GM18507 (cell line): ENCODE measurements around the gene PPFIA4.

ENCODE experiments used
- DNase-seq: peaks from one replicate; pipeline ENCODE4 v3.0.0; 2011; ENCODE audit warnings: low read depth; ENCODE audit not compliant: insufficient read length; ENCODE audit errors: extremely low spot score
- FAIRE-seq: peaks from 2 replicates; lab custom pipeline; 2011; peaks lifted over from hg19 to GRCh38; lab: Jason Lieb, UNC

The PPFIA4 gene

DNA sequence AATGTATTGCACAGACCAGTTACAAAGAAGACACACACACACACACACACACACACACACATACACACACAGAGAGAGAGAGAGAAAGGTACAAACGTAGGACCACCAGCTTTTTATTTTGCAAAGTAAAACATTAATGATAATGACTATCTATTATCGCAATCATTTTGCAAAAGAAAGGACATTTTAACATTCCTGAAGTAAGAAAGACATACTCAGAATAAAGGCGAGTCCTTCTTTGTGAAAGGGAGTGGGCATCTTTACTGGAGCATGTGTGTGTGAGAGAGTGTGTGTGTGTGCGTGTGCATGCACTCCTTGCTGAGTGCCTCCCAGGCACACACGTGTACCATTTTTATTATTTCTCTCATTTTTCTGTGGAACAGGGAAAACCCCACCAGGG is 28.4 kb downstream of the PPFIA4 start:
- DNase-seq: no peak
- no peak for FAIRE-seq

DNA sequence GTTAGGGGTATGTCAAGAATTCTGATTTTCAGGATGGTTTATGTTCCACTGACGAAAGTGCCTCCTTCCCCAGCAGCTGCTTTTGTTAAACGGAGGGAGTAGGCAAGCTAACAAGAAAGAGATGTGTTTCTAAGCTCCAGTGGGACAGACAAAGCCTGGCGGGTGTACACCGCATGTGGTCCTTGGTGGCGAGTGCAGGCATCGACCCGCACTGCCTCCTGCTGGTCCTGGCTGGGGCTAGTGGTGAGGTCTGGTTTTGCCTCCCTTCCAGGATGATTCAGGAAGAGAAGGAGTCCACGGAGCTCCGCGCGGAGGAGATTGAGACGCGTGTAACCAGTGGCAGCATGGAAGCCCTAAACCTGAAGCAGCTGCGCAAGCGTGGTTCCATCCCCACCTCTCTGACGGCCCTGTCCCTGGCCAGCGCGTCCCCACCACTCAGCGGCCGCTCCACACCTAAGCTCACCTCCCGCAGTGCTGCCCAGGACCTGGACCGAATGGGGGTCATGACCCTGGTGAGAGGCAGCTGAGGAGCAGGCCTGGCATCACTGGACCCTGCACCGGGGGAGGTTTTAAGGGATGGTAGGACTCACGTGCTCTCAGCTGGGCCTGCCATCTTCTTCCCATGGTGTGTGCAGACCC is 29.0 kb downstream of the PPFIA4 start:
- DNase-seq (no peak), FAIRE-seq (no peak)

DNA sequence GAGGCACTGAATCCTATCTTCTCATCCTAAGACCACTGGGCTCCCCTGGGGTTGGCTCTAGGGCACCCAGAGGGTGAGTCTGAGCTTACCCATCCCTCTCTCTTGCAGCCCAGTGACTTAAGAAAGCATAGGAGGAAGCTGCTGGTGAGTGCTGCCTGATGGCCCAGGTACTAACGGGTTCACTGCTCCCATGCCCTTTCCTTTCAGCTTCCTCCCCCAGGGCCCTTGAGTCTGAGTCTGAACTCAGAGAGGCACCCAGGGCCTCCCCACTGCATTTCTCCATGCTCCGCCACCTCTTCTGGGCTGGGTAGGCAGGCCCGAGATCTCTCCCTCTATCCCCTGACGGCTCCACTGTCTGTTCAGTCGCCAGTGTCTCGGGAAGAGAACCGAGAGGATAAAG is 29.7 kb downstream of the PPFIA4 start:
- DNase-seq (no peak), FAIRE-seq (no peak)

DNA sequence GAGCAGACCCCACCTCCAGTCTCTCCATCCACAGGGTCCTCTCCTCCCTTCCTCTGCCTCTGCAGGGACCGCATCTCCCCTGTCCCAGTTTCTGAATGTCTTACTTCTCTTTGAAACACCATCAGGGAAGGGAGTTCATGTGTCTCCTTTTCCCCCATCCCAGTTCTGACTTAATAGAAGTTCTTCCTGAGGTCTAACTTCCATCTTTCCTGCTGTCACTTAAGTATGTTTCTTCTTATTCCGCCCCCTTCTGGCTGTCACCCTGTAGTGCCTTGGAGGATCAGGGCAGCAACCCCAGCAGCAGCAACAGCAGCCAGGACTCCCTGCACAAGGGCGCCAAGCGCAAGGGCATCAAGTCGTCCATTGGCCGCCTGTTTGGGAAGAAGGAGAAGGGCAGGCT is 30.2 kb downstream of the PPFIA4 start:
- no peak for FAIRE-seq
- no peak for DNase-seq

GRCh38 chr1:203057911-203058675 is 31.8 kb downstream of the PPFIA4 start:
- no peak for FAIRE-seq

GRCh38 chr1:203058676-203058935 is 32.3 kb downstream of the PPFIA4 start:
- DNase-seq (no peak), FAIRE-seq (no peak)

More at GRCh38 chr1:203057911-203058675, 31.8 kb downstream of the PPFIA4 start:
- no peak for DNase-seq

- FAIRE-seq (no peak), DNase-seq (no peak)
These were observed 33.2 kb downstream of the PPFIA4 start for GRCh38 chr1:203059485-203059884.

DNA sequence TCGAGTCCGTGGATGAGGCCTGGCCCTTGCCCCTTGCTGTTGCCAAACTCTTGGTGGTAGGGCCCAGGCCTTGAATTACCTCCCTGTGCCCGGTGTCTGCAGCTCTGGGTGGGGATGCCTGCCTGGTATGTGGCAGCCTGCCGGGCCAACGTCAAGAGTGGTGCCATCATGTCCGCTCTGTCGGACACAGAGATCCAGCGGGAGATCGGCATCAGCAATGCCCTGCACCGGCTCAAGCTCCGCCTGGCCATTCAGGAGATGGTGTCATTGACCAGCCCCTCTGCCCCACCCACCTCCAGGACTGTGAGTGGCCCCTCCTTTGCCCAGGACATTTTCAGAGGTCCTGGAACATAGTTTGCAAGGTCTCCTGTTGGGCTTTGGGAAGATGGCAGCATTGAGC is 33.8 kb downstream of the PPFIA4 start:
- no peak for FAIRE-seq

DNA sequence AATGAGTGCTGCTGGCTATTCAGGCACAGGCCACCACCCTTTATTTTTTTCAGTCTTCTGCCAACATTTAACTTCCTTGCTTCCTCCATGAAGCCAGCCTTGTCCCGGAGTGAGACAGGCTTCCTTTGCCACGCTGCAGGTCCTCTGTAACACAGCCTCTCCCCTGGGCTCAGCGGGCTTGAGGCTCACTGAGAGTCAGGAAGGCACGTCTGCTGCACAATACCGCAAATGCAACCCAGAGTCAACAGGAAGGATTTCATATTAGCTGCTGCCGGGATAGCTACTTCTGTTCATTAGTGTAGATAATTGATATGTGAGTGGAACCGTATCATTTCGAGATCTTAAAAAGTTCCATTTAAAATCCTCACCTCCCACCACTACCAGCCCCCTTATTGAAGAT is 37.0 kb downstream of the PPFIA4 start:
- no peak for DNase-seq
- FAIRE-seq: no peak

More for the DNA sequence above, 33.8 kb downstream of the PPFIA4 start:
- DNase-seq: no peak

- FAIRE-seq (no peak), DNase-seq (no peak)
These were observed 38.9 kb downstream of the PPFIA4 start for GRCh38 chr1:203065191-203065590.

GRCh38 chr1:203065986-203066385 is 39.7 kb downstream of the PPFIA4 start:
- FAIRE-seq: no peak

DNA sequence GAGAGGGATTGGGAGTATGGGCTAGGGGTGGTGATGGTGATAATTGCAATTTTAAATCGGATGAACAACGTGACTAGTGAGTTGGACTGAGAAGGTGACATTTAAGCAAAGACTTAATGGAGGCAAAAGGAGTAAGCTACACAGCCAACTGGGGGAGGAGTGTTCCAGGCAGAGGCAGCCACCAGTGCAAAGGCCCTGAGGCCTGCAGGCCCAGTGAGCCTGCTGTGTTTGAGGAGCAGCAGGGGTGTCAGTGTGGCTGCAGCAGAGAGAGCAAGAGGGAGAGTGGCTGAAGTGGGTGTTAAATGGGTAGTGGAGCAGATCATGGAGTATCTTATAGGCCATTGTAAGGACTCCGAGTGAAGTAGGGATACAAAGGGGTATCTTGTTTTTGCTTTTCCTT is 40.7 kb downstream of the PPFIA4 start:
- no peak for DNase-seq
- no peak for FAIRE-seq

More at GRCh38 chr1:203065986-203066385, 39.7 kb downstream of the PPFIA4 start:
- DNase-seq: no peak

DNA sequence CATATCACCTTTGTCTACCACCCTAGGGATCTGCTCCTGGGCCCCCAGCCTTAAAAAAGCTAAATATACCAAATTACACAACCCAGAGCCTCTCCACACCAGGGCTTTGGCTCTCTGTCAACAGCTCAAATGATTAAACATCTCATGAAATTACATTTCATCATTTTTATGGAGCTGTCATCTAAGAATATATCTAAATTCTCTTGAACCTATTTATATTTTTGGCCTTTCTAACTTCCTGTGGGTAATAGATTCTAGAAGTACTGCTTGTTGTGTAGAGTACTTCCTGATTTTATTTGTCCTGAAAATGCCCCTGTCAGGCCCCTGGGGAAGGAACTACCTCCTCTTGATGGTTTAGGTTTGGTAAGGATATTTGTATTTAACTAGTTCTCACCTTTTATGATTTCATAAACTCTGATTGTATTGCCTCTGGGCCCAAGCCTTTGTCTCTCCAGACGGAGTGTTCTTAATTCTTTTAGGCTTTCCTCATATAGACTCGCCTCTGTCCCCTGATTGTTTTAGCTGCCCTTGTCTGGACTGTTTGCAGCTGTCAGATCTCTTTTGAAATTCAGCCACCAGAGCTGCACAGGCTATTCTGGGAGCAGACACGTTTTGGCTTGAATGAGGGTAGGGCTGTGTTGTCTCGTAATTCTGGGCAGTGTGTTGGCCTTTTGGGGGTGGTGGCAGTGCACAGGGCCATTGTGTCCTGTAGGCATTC is 42.9 kb downstream of the PPFIA4 start:
- no peak for DNase-seq
- no peak for FAIRE-seq

- FAIRE-seq: no peak
- DNase-seq: no peak
These were observed 45.8 kb downstream of the PPFIA4 start for GRCh38 chr1:203072002-203072602.

DNA sequence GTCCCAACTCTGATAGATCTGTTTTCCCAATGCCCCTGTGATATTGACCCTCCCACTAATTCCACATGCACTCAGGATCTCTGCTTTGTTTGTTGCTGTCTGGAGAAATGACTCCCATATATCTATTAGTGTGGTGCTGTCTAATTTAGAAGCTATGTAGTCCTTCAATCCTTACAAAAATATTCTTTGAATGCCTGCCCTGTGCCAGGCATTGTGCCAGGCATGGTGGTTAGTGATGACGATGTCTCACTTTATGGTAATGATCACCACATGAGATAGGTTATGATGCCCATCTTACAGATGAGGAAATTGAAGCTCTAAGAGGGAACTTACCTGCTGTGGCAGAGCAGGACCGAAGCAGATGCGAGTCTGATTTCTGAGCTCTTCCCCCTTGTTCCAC is 46.6 kb downstream of the PPFIA4 start:
- no peak for FAIRE-seq
- DNase-seq: no peak

DNA sequence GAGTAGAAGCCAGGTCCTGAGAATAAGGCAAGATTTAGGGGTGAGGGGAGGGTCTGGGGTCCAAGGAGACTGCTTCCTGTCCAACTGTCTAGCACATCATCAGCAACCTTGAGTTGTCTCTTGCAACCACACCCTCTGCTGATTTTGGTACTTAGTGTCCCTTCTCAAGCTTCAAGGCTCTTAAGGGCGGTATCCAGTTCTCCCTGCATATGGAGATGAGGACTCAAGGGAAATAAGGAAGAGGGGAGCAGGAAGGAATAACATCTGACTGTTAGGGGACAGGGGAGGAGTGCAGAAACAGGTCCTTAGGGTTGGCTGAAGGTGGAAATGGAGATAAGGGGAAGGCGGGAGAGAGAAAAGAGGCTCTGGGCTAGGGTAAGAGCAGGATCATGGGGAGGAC is 47.2 kb downstream of the PPFIA4 start:
- FAIRE-seq: no peak
- DNase-seq: no peak

DNA sequence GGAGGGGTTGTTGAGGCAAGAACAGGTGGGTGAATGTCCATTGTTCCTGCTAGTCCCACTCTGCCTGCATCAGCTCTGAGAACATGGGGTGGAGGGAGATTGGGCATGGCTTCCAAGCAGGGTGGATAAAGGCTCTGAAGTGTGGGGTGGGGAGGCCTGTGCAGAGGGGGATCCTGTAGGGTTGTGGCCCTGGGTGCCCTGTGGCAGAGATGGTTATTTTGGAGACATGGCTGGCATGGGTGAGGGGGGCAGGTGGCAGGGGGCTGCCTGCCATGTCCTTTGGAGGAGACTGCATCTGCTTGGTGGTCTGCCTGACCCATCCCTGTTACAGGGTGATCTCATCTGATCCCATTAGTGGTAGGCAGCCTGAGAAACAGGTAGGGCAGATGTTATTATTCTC is 48.3 kb downstream of the PPFIA4 start:
- FAIRE-seq (no peak), DNase-seq (no peak)

- FAIRE-seq (no peak), DNase-seq (no peak)
These were observed 49.1 kb downstream of the PPFIA4 start for GRCh38 chr1:203075236-203076030.

GRCh38 chr1:203076031-203076511 is 49.8 kb downstream of the PPFIA4 start:
- FAIRE-seq (no peak), DNase-seq (no peak)

DNA sequence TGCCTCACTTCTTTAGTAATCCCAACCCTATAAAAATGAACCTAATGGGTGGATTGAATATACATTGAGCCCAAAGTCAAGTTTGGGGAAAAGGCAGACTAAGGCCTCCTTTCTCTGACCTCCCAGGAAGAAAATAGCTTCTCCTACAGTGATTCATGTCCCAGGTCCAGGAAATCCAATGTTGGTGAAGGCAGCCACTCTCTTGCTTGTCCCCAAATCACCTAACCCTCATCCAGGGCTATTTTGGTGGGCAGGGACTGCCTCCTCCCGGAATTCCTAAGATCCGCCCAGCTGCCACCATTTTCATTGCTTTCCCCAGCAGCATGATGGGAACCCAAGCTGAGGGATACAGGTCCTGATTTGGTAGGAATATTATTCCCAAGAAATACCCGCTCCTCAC is 51.1 kb downstream of the PPFIA4 start:
- DNase-seq (no peak), FAIRE-seq (no peak)
